HepG2 (cell line): ENCODE data around the gene DIABLO. TPM values are rescaled to one million over a fixed set of nuclear protein-coding genes. Genes with fewer than 3 reads are reported as not detected.
A peak's percentile ranks its signal among the peaks of the same experiment; 100 is the strongest.

Source experiments
- CERS6 ChIP-seq: sonication (generic); formaldehyde crosslinking; IDR thresholded peaks from 2 replicates; pipeline ENCODE4 v1.5.0; 2020; ENCODE audit warnings: missing genetic modification reagents
- DR1 ChIP-seq: sonication (generic); formaldehyde crosslinking; IDR thresholded peaks from 2 replicates; pipeline ENCODE4 v1.8.0; 2021; ENCODE audit warnings: mild to moderate bottlenecking, missing genetic modification reagents, inconsistent platforms
- ELF3 ChIP-seq: IDR thresholded peaks from 2 replicates; pipeline ENCODE4 v1.6.1; 2016; ENCODE audit warnings: missing genetic modification reagents, missing compliant biosample characterization
- HNRNPLL ChIP-seq: fragments of 200-400 bp; formaldehyde crosslinking; IDR thresholded peaks from 2 replicates; pipeline ENCODE4 v1.6.1; 2017; ENCODE audit warnings: mild to moderate bottlenecking, low read depth, low read length; ENCODE audit not compliant: poor library complexity, severe bottlenecking
- MAF1 ChIP-seq: sonication (generic); formaldehyde crosslinking; IDR thresholded peaks from 2 replicates; pipeline ENCODE4 v1.5.0; 2020; ENCODE audit warnings: missing genetic modification reagents, borderline replicate concordance
- NFE2L2 ChIP-seq: fragments of 150-350 bp; IDR thresholded peaks from 2 replicates; pipeline ENCODE4 v1.6.1; 2014; ENCODE audit warnings: low read length
- PHF21A ChIP-seq: sonication (generic); formaldehyde crosslinking; IDR thresholded peaks from 2 replicates; pipeline ENCODE4 v1.5.0; 2020; ENCODE audit warnings: mild to moderate bottlenecking, missing genetic modification reagents
- RAD21 ChIP-seq: fragments of 450-650 bp; formaldehyde crosslinking; IDR thresholded peaks from 2 replicates; pipeline ENCODE4 v1.5.0; 2020; ENCODE audit warnings: mild to moderate bottlenecking
- REXO4 ChIP-seq: sonication (generic); formaldehyde crosslinking; IDR thresholded peaks from 2 replicates; pipeline ENCODE4 v1.8.0; 2022; ENCODE audit warnings: missing genetic modification reagents, mild to moderate bottlenecking, borderline replicate concordance
- RXRA ChIP-seq: sonication (generic); formaldehyde crosslinking; IDR thresholded peaks from 2 replicates; pipeline ENCODE4 v1.5.1; 2020; ENCODE audit warnings: missing genetic modification reagents
- SMC3 ChIP-seq: IDR thresholded peaks from 2 replicates; pipeline ENCODE4 v1.6.1; 2011; ENCODE audit warnings: low read length, improper control_type of control experiment
- SOX6 ChIP-seq, 2 experiments: fragments of 450-650 bp in 1 of 2; sonication (generic) in 1 of 2; formaldehyde crosslinking in 1 of 2; IDR thresholded peaks; 2 replicates each; pipeline versions ENCODE4 v1.4.0 to v1.6.1; 2017 to 2020; ENCODE audit warnings: antibody characterized with exemption in 1 of 2, mild to moderate bottlenecking in 1 of 2, missing genetic modification reagents in 1 of 2
- TEAD2 ChIP-seq: sonication (generic); formaldehyde crosslinking; IDR thresholded peaks from 2 replicates; pipeline ENCODE4 v1.9.0; 2021; ENCODE audit warnings: missing genetic modification reagents
- THRA ChIP-seq: sonication (generic); formaldehyde crosslinking; IDR thresholded peaks from 2 replicates; pipeline ENCODE4 v1.4.0; 2020; ENCODE audit warnings: missing genetic modification reagents, borderline replicate concordance
- ZHX2 ChIP-seq, 2 experiments: sonication (generic) in 1 of 2; formaldehyde crosslinking in 1 of 2; IDR thresholded peaks; 2 replicates each; pipeline versions ENCODE4 v1.6.1 to v1.9.0; 2014 to 2022; ENCODE audit warnings: antibody characterized with exemption in 1 of 2, borderline replicate concordance in 1 of 2, inconsistent platforms in 1 of 2, low read depth in 1 of 2, missing genetic modification reagents in 1 of 2
- ZNF660 ChIP-seq: sonication (generic); formaldehyde crosslinking; IDR thresholded peaks from 2 replicates; pipeline ENCODE4 v1.5.1; 2020; ENCODE audit warnings: mild to moderate bottlenecking, low read depth, missing genetic modification reagents, borderline replicate concordance
- ZNF710 ChIP-seq: sonication (generic); formaldehyde crosslinking; IDR thresholded peaks from 2 replicates; pipeline ENCODE4 v1.5.0; 2020; ENCODE audit warnings: mild to moderate bottlenecking, missing genetic modification reagents, borderline replicate concordance
- ZSCAN21 ChIP-seq: sonication (generic); formaldehyde crosslinking; IDR thresholded peaks from 2 replicates; pipeline ENCODE4 v1.8.0; 2022; ENCODE audit warnings: mild to moderate bottlenecking, missing genetic modification reagents, moderate library complexity, borderline replicate concordance
- polyA plus RNA-seq, 8 experiments: library from polyadenylated mRNA; depleted of rRNA in 3 of 8; stranded (reverse) in 7 of 8; unstranded in 1 of 8; fragments of >200 nt; fragmentation: Illumina TruSeq in 4 of 8; extraction: Trizol in 4 of 8; gene quantifications; 2 replicates each; pipeline versions ENCODE4 v1.2.1 to v1.2.3, GENCODE V29; 2011 to 2016; ENCODE audit warnings: low read depth in 4 of 8, missing spikeins in 1 of 8, mixed read lengths in 1 of 8; ENCODE audit not compliant: insufficient read depth in 1 of 8
- total RNA-seq, 5 experiments: library from RNA; depleted of rRNA; stranded (reverse); fragments of >200 nt; fragmentation: Illumina TruSeq; extraction: Trizol; gene quantifications; 2 replicates each; pipeline ENCODE4 v1.2.3, GENCODE V29; 2016; ENCODE audit warnings: low read depth in 1 of 5

The DIABLO gene
- total and polyA plus RNA-seq, 2 of the 13 experiments (the other 11 are each of a cell fraction or from before 2014, with no cell fraction given), result 20.7 to 70.9 TPM

GRCh38 chr12:122266230-122266901 is 40.5 kb upstream of the DIABLO start, which contains the start of gene VPS33A (continued):
- no peak for TF ChIP-seq NFE2L2
- TF ChIP-seq ZNF660, result no peak; the same call in 1 of the 2 replicates
- TF ChIP-seq THRA (CRISPR knock-in tag), result peak; percentile 25; the same call in 1 of the 2 replicates
- no peak for TF ChIP-seq TEAD2 (CRISPR knock-in tag)
- peak; percentile 96 for TF ChIP-seq ELF3 (CRISPR knock-in tag)
- peak; percentile 84; the same call in 1 of the 2 replicates for TF ChIP-seq MAF1 (CRISPR knock-in tag)
- no peak for TF ChIP-seq SOX6 (IDR thresholded peaks at IDR 0.05)
- peak; percentile 51 for TF ChIP-seq SOX6 (CRISPR knock-in tag; IDR thresholded peaks at IDR 0.05)
- peak; percentile 81; the same call in 1 of the 2 replicates for TF ChIP-seq RXRA (CRISPR knock-in tag)
- TF ChIP-seq ZHX2 (IDR thresholded peaks at IDR 0.05; ENCODE audit: low read depth), result peak; percentile 81; the same call in 1 of the 2 replicates
- no peak for TF ChIP-seq ZHX2 (CRISPR knock-in tag; IDR thresholded peaks at IDR 0.05; ENCODE audit: borderline replicate concordance)
- TF ChIP-seq HNRNPLL, result peak; percentile 80
- peak; percentile 76 for TF ChIP-seq DR1 (CRISPR knock-in tag)
- TF ChIP-seq ZNF710 (CRISPR knock-in tag), result peak; percentile 58; the same call in 1 of the 2 replicates
- peak; percentile 86; the same call in 1 of the 2 replicates for TF ChIP-seq PHF21A (CRISPR knock-in tag)
- TF ChIP-seq SMC3, result no peak
- TF ChIP-seq ZSCAN21 (CRISPR knock-in tag), result peak; percentile 87; the same call in 1 of the 2 replicates
- no peak for TF ChIP-seq REXO4 (CRISPR knock-in tag)
- no peak for TF ChIP-seq CERS6
- TF ChIP-seq RAD21 (CRISPR knock-in tag), result peak; percentile 31
